OCI-LY3 (cell line): Measurements from ENCODE around the gene APIP.
"Not testable (repeated sequence)": the region's sequence is repeated elsewhere in the genome, so short reads cannot be mapped to it uniquely, and the experiment has no call there.

ENCODE experiments used
- H2AFZ ChIP-seq: fragments of 200-600, 300-600 bp; shearing (Covaris generic); 2 replicates; pipeline ENCODE4 v1.6.0; 2014; ENCODE audit warnings: antibody characterized with exemption, low read depth, low read length
- H3K27ac ChIP-seq: fragments of 200-600, 300-600 bp; sonication (generic); 2 replicates; pipeline ENCODE4 v1.5.1; 2014; ENCODE audit warnings: mild to moderate bottlenecking, low read length, moderate library complexity, mixed read lengths
- H3K27me3 ChIP-seq: fragments of 200-600, 300-600 bp; sonication (generic); 2 replicates; pipeline ENCODE4 v1.6.1; 2014; ENCODE audit warnings: low read depth, low read length, mixed read lengths
- H3K36me3 ChIP-seq: fragments of 200-600, 300-600 bp; sonication (generic); replicated peaks from 2 replicates; pipeline ENCODE3; 2014; ENCODE audit warnings: low read depth, low read length, mixed read lengths
- H3K4me1 ChIP-seq: fragments of 300-600, 200-600 bp; sonication (generic); 2 replicates; pipeline ENCODE4 v1.6.1; 2014; ENCODE audit warnings: low read length, mixed read lengths
- H3K4me2 ChIP-seq: fragments of 200-600, 300-600 bp; sonication (generic); 2 replicates; pipeline ENCODE4 v1.6.1; 2014; ENCODE audit warnings: low read length, mixed read lengths
- H3K4me3 ChIP-seq: fragments of 300-600, 200-600 bp; sonication (generic); 2 replicates; pipeline ENCODE4 v1.5.1; 2014; ENCODE audit warnings: antibody characterized with exemption, mild to moderate bottlenecking, low read length, moderate library complexity
- H3K79me2 ChIP-seq: fragments of 300-600, 200-600 bp; shearing (Covaris generic); 2 replicates; pipeline ENCODE4 v1.6.1; 2014; ENCODE audit warnings: mild to moderate bottlenecking, low read length, mixed read lengths
- H3K9ac ChIP-seq: fragments of 300-600, 200-600 bp; shearing (Covaris generic); 2 replicates; pipeline ENCODE4 v1.6.0; 2014; ENCODE audit warnings: mild to moderate bottlenecking, low read length, moderate library complexity
- H3K9me3 ChIP-seq: fragments of 200-600, 300-600 bp; shearing (Covaris generic); 2 replicates; pipeline ENCODE4 v1.6.1; 2014; ENCODE audit warnings: low read length, mixed read lengths; ENCODE audit not compliant: insufficient read depth
- H4K20me1 ChIP-seq: fragments of 200-600, 300-600 bp; sonication (generic); 2 replicates; pipeline ENCODE4 v1.6.1; 2016; ENCODE audit warnings: low read length, mixed read lengths; ENCODE audit not compliant: insufficient read depth
- EZH2phosphoT487 ChIP-seq: fragments of 200-600 bp; shearing (Covaris generic); IDR thresholded peaks from 2 replicates; pipeline ENCODE4 v1.6.1; 2018; ENCODE audit warnings: antibody characterized with exemption, mixed run types, low read depth
- TF ChIP-seq, protein P1 (sequence below): fragments of 200-600, 300-600 bp; sonication (generic); IDR thresholded peaks from 2 replicates; pipeline ENCODE4 v1.5.1; 2014; ENCODE audit warnings: antibody characterized with exemption, low read length, low read depth

The APIP gene

DNA sequence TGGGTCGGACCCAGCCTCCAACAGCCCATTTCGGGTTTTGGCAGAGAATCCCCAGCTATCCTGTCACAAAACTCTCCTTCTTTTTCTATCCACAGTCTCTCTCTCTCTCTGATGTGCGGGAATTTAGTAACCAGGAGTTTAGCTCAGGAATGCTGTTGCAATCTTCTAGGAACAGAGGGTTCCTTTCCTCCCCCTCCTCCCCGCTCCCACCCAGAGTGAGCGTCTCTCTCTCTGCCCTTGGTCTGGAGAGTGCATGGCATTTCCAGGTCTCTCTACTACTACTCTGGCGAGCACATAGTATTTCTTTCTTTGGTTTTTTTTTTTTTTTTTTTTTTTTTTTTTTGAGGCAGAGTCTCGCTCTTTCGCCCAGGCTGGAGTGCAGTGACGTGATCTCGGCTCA is 17.7 kb downstream of the APIP start:
- Histone ChIP-seq H3K27me3 (no peaks in the 10 kb centered on the region), H3K27ac (no peak overlapping the region), H3K9me3 (no peaks in the 10 kb centered on the region), H3K36me3 (no peaks in the 10 kb centered on the region), H4K20me1 (no peaks in the 10 kb centered on the region), H3K4me3 (no peak overlapping the region), H2AFZ (no peak overlapping the region), H3K4me2 (no peak overlapping the region), H3K9ac (no peak overlapping the region), H3K4me1 (peaks cover 13% of the 10 kb centered on the region), H3K79me2 (no peaks in the 10 kb centered on the region)
- TF ChIP-seq, protein P1, sequence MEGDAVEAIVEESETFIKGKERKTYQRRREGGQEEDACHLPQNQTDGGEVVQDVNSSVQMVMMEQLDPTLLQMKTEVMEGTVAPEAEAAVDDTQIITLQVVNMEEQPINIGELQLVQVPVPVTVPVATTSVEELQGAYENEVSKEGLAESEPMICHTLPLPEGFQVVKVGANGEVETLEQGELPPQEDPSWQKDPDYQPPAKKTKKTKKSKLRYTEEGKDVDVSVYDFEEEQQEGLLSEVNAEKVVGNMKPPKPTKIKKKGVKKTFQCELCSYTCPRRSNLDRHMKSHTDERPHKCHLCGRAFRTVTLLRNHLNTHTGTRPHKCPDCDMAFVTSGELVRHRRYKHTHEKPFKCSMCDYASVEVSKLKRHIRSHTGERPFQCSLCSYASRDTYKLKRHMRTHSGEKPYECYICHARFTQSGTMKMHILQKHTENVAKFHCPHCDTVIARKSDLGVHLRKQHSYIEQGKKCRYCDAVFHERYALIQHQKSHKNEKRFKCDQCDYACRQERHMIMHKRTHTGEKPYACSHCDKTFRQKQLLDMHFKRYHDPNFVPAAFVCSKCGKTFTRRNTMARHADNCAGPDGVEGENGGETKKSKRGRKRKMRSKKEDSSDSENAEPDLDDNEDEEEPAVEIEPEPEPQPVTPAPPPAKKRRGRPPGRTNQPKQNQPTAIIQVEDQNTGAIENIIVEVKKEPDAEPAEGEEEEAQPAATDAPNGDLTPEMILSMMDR = no peak
- no peak for TF ChIP-seq EZH2phosphoT487

DNA sequence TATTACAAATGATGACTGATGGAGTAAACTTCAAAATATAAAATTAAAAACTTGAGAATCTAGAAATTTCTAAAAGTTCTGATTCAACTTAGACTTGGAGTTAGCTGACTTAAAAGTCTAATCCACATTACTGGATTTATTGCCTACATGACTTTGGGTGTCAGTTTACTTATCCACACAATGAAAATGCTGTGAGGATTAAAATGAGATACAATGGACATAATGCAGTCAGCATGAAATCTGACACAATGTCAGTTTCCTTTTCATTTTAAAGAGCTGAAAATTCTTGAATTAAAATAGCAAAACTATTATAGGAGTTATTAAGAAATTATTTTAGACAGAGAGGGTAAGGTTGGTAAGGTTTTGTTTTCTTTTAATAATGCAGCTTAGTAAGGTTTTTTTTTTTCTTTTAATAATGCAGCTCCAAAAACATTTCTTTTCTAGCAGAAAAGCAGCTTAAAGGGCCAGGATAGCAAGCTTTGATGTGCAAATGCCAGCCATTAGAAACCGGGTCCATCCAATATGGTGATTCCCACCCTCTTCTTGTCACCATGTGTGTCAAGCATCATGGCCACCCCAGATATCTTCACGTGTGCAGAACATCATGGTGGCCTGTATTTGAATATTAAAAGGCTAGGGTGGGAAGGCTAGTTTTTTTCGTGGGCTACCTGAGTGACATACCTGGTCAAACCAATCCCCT is 18.9 kb downstream of the APIP start:
- Histone ChIP-seq H2AFZ (no peak overlapping the region), H3K4me3 (no peak overlapping the region), H3K9ac (no peak overlapping the region), H3K27me3 (no peaks in the 10 kb centered on the region), H3K27ac (no peak overlapping the region), H3K4me1 (peaks cover 13% of the 10 kb centered on the region), H4K20me1 (no peaks in the 10 kb centered on the region), H3K36me3 (no peaks in the 10 kb centered on the region), H3K9me3 (no peaks in the 10 kb centered on the region), H3K4me2 (no peak overlapping the region), H3K79me2 (no peaks in the 10 kb centered on the region)
- no peak for TF ChIP-seq EZH2phosphoT487
- TF ChIP-seq, protein P1 = no peak

DNA sequence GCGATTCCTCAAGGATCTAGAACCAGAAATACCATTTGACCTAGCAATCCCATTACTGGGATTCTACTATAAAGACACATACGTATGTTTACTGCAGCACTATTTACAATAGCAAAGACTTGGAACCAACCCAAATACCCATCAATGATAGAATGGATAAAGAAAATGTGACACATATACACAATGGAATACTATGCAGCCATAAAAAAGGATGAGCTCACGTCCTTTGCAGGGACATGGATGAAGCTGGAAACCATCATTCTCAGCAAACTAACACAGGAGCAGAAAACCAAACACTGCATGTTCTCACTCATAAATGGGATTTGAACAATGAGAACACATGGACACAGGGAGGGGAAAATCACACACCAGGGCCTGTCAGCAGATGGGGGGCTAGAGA is 20.0 kb downstream of the APIP start:
- not testable (repeated sequence) for H3K27ac ChIP-seq, H3K79me2 ChIP-seq, H2AFZ ChIP-seq, H3K4me3 ChIP-seq, H3K36me3 ChIP-seq, H3K9me3 ChIP-seq, H3K4me2 ChIP-seq, H3K9ac ChIP-seq, H3K27me3 ChIP-seq, H4K20me1 ChIP-seq
- peaks cover 13% of the 10 kb centered on the region for H3K4me1 ChIP-seq

DNA sequence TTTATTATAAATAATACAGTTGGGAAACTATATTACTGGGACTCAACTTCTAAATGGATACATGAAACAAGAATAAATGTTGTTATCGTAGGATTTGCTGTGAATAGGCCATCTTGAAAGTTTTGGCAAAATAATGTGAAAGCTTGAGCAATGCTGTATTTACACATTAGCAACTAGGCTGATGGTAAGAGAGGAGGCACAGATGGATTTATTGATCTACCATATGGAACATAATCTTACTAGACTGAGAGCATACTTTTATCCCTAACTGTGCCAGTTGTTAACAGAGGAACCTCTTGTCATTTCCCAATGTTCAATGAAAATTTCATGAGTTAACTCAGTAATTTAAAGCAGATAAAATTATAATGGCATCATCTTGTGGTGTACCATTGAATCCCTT is 22.8 kb downstream of the APIP start:
- H3K36me3 ChIP-seq = no peaks in the 10 kb centered on the region
- no peak overlapping the region for H3K4me3 ChIP-seq
- H3K27me3 ChIP-seq = no peaks in the 10 kb centered on the region
- H3K4me1 ChIP-seq = no peaks in the 10 kb centered on the region
- H4K20me1 ChIP-seq = 0 out of 2 replicates have a peak, but pooled peaks cover 3% of the 10 kb centered on the region
- no peaks in the 10 kb centered on the region for H3K9me3 ChIP-seq
- no peak overlapping the region for H3K9ac ChIP-seq
- H3K4me2 ChIP-seq = no peak overlapping the region
- no peak overlapping the region for H3K27ac ChIP-seq
- no peak overlapping the region for H2AFZ ChIP-seq
- no peaks in the 10 kb centered on the region for H3K79me2 ChIP-seq
- TF ChIP-seq, protein P1 = no peak
- TF ChIP-seq EZH2phosphoT487 = no peak
